ENCODE measurements around the gene HADHA. TPM values are rescaled to one million over a fixed set of nuclear protein-coding genes. Genes with fewer than 3 reads are reported as not detected.

The HADHA gene
- total RNA-seq, 6 experiments from 2014 or later: 115 to 246 (median 160) TPM

DNA sequence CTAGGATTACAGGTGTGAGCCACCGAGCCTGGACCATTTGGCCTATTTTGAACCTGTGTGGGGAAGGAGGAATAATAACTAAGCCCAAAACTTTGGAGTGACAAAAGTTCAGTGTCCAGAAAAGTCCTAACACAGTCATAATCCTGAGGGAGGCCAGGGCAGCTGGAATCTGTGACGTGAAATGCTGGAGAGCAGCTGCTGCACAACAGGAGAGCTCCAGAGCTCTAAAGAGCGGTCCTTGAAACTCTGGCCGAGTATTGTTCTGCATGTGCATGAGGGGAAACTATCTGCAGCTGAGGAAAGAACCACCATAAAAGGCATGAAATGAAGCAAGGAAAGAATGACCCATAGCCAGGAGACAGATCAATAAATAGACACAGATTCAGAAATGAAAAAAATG is 27.8 kb downstream of the HADHA start:
- no peak for ATAC-seq
- Histone ChIP-seq H3K27ac (no peak overlapping the region), H3K36me3 (peaks cover 5 to 71% (median 40%) of the 10 kb centered on the region in 4 donors), H3K9me3 (no peaks in the 10 kb centered on the region), H3K4me3 (no peak overlapping the region), H3K27me3 (no peaks in the 10 kb centered on the region), H3K4me1 (no peaks in the 10 kb centered on the region)
- intact Hi-C loops (cut with DNase I): no loop called here
- DNase-seq: no peak
- TF ChIP-seq, protein P1, sequence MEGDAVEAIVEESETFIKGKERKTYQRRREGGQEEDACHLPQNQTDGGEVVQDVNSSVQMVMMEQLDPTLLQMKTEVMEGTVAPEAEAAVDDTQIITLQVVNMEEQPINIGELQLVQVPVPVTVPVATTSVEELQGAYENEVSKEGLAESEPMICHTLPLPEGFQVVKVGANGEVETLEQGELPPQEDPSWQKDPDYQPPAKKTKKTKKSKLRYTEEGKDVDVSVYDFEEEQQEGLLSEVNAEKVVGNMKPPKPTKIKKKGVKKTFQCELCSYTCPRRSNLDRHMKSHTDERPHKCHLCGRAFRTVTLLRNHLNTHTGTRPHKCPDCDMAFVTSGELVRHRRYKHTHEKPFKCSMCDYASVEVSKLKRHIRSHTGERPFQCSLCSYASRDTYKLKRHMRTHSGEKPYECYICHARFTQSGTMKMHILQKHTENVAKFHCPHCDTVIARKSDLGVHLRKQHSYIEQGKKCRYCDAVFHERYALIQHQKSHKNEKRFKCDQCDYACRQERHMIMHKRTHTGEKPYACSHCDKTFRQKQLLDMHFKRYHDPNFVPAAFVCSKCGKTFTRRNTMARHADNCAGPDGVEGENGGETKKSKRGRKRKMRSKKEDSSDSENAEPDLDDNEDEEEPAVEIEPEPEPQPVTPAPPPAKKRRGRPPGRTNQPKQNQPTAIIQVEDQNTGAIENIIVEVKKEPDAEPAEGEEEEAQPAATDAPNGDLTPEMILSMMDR (IDR thresholded peaks at IDR 0.05): no peak
- WGBS (ENCODE audit: insufficient coverage, low coverage, low lambda C conversion rate, missing lambda C conversion rate): 84% methylated on average over 4 of the region's 4 CpGs

DNA sequence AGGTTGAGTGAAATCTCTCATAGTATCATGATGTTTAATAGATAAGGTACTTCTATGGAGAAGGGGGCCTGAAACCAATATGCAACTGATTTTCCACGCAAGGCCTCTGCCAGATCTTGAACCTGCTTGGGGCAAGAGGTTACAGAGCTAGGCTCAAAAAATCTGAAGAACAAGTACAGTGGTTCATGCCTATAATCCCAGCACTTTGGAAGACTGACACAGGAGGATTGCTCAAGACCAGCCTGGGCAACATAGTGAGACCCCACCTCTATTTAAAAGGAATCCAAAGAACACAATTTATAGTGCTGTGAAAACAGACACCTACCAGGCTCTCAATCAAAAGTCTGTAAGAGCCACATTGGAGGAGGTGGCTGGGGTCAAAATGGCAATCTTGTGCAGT is 28.6 kb downstream of the HADHA start:
- Histone ChIP-seq H3K4me1 (no peaks in the 10 kb centered on the region), H3K27me3 (no peaks in the 10 kb centered on the region), H3K4me3 (no peak overlapping the region), H3K36me3 (peaks cover 5 to 75% (median 42%) of the 10 kb centered on the region in 4 donors), H3K9me3 (no peaks in the 10 kb centered on the region), H3K27ac (no peak overlapping the region)
- intact Hi-C loops (cut with DNase I): no loop called here
- 83% methylated on average over 1 of the region's 1 CpG for WGBS (ENCODE audit: insufficient coverage, low coverage, low lambda C conversion rate, missing lambda C conversion rate)
- TF ChIP-seq, protein P1 (IDR thresholded peaks at IDR 0.05): no peak
- TF ChIP-seq POLR2A (IDR thresholded peaks at IDR 0.05): no peak
- ATAC-seq (no peak), DNase-seq (no peak)

DNA sequence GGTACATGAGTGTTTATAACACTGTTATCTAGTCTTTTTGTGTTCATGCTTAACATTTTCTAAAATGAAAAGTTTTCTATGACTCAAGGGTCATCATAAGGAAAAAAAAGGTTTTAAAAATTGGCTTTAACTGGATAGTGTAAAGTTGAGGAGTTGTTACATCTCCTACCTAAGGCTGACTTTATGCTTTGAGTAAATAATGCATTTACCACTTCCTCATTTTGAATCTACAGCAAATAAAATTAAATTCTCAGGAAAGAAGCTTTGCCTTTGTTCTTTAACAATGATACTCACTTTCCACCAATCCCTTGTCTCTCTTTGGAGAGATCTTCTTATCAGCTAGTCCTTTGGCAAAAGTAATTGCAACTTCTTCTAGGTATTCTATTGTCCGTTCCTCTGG is 29.7 kb downstream of the HADHA start:
- DNase-seq: no peak
- H3K27ac ChIP-seq: no peak overlapping the region
- intact Hi-C loops (cut with DNase I): no loop called here
- 86% methylated on average over 1 of the region's 1 CpG for WGBS (ENCODE audit: insufficient coverage, low coverage, low lambda C conversion rate, missing lambda C conversion rate)
- peaks cover 5 to 79% (median 46%) of the 10 kb centered on the region in 4 donors for H3K36me3 ChIP-seq
- H3K27me3 ChIP-seq: no peaks in the 10 kb centered on the region
- H3K9me3 ChIP-seq: no peaks in the 10 kb centered on the region
- H3K4me1 ChIP-seq: no peaks in the 10 kb centered on the region
- H3K4me3 ChIP-seq: no peak overlapping the region
- no peak for ATAC-seq
- TF ChIP-seq, protein P1 (IDR thresholded peaks at IDR 0.05): no peak
- no peak for TF ChIP-seq POLR2A (IDR thresholded peaks at IDR 0.05)

DNA sequence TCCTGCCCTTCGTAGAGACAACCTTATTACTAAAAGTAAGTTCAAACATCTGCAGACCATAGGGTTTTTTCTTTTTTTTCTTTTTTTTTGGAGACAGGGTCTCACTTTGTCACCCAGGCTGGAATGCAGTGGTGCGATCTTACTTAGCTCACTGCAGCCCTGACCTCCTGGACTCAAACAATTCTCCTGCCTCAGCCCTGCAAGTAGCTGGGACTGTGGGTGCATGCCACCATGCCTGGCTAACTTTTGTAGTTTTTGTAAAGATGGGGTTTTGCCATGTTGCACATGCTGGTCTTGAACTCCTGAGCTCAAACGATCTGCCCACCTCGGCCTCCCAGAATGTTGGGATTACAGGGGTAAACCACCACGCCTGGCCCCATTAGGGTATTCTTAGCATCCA is 32.4 kb downstream of the HADHA start:
- H3K4me3 ChIP-seq: no peak overlapping the region
- no peaks in the 10 kb centered on the region for H3K4me1 ChIP-seq
- H3K27ac ChIP-seq: no peak overlapping the region
- ATAC-seq (no peak), DNase-seq (no peak)
- intact Hi-C loops (cut with DNase I): no loop called here
- TF ChIP-seq, protein P1 (IDR thresholded peaks at IDR 0.05): no peak
- no peak for TF ChIP-seq POLR2A (IDR thresholded peaks at IDR 0.05)
- H3K9me3 ChIP-seq: no peaks in the 10 kb centered on the region
- WGBS (ENCODE audit: insufficient coverage, low coverage, low lambda C conversion rate, missing lambda C conversion rate): 83% methylated on average over 5 of the region's 5 CpGs
- peaks cover 0 to 94% (median 41%) of the 10 kb centered on the region in 4 donors for H3K36me3 ChIP-seq
- H3K27me3 ChIP-seq: no peaks in the 10 kb centered on the region

DNA sequence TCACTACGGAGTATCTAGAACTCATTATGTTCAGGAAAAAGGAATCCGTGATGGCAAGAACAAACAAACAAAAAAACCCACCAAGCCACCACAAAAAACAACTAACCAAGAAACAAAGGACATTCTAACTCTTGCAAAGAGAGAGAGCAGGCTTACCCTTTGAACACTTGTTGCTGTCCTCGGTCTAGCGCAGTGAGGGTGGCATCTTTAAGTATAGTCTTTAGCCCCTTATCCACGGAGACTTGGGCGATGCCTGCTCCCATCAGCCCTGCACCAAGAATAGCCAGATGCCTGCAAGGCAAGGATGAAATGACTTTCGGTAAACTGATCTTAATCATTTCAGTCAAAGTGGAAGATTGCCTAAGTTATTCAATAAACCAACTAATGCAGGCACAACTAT is 40.5 kb downstream of the HADHA start:
- ATAC-seq (no peak), DNase-seq (no peak)
- H3K36me3 ChIP-seq: peaks cover 7 to 87% (median 35%) of the 10 kb centered on the region in 4 donors
- TF ChIP-seq, protein P1 (IDR thresholded peaks at IDR 0.05): no peak
- TF ChIP-seq POLR2A (IDR thresholded peaks at IDR 0.05): no peak
- H3K27ac ChIP-seq: no peak overlapping the region
- H3K4me3 ChIP-seq: no peak overlapping the region
- 98% methylated on average over 7 of the region's 7 CpGs for WGBS (ENCODE audit: insufficient coverage, low coverage, low lambda C conversion rate, missing lambda C conversion rate)
- H3K27me3 ChIP-seq: no peaks in the 10 kb centered on the region
- intact Hi-C loops (cut with DNase I): no loop called here
- no peaks in the 10 kb centered on the region for H3K4me1 ChIP-seq
- H3K9me3 ChIP-seq: no peaks in the 10 kb centered on the region
